ENCODE measurements around the gene PRKACB.
"Not testable (repeated sequence)": the region's sequence is repeated elsewhere in the genome, so short reads cannot be mapped to it uniquely, and the experiment has no call there.

The PRKACB gene

GRCh38 chr1:84223751-84224432, 79.8 kb downstream of the PRKACB start:
- DNase-seq, result no peak

GRCh38 chr1:84224905-84225304, 80.8 kb downstream of the PRKACB start:
- DNase-seq, result no peak

GRCh38 chr1:84225646-84226045, 81.6 kb downstream of the PRKACB start:
- DNase-seq, result no peak

- not testable (repeated sequence) for DNase-seq
Observed at GRCh38 chr1:84232676-84233075, 88.6 kb downstream of the PRKACB start.

GRCh38 chr1:84236256-84236655, 92.2 kb downstream of the PRKACB start:
- DNase-seq, result no peak

GRCh38 chr1:84242641-84243040, 98.6 kb downstream of the PRKACB start:
- DNase-seq, result no peak

GRCh38 chr1:84245563-84245962, 101.5 kb downstream of the PRKACB start:
- no peak for DNase-seq

- no peak for DNase-seq
Observed at GRCh38 chr1:84246213-84246612, 102.1 kb downstream of the PRKACB start.

- no peak for DNase-seq
Observed at GRCh38 chr1:84247425-84248220, 103.6 kb downstream of the PRKACB start.

- DNase-seq, result no peak
Observed at GRCh38 chr1:84250668-84251067, 106.6 kb downstream of the PRKACB start.

- DNase-seq, result peak in 1 of 14 donors; percentile 10
Observed at GRCh38 chr1:84253036-84253435, 109.0 kb downstream of the PRKACB start.

- DNase-seq, result peak in 12 of 14 donors; percentile 23 to 86 (median 63)
Observed at GRCh38 chr1:84253891-84254290, 109.8 kb downstream of the PRKACB start.

GRCh38 chr1:84254703-84255238, 110.7 kb downstream of the PRKACB start:
- no peak for DNase-seq

GRCh38 chr1:84255582-84255981, 111.5 kb downstream of the PRKACB start:
- DNase-seq, result no peak

- no peak for DNase-seq
Observed at GRCh38 chr1:84257617-84258016, 113.5 kb downstream of the PRKACB start.

- no peak for DNase-seq
Observed at GRCh38 chr1:84259376-84259775, 115.3 kb downstream of the PRKACB start.

- DNase-seq, result no peak
Observed at GRCh38 chr1:84259989-84260388, 115.9 kb downstream of the PRKACB start.

- no peak for DNase-seq
Observed at GRCh38 chr1:84260852-84261518, 116.9 kb downstream of the PRKACB start.

GRCh38 chr1:84264961-84265360, 120.9 kb downstream of the PRKACB start:
- no peak for DNase-seq

- no peak for DNase-seq
Observed at GRCh38 chr1:84265867-84266266, 121.8 kb downstream of the PRKACB start.

- no peak for DNase-seq
Observed at GRCh38 chr1:84266748-84267147, 122.7 kb downstream of the PRKACB start.

GRCh38 chr1:84267476-84267875, 123.4 kb downstream of the PRKACB start:
- DNase-seq, result no peak

GRCh38 chr1:84268346-84268745, 124.3 kb downstream of the PRKACB start:
- no peak for DNase-seq
